Breast epithelium (tissue), 4 donors: ENCODE measurements around the gene ERVW-1. TPM values are rescaled to one million over a fixed set of nuclear protein-coding genes. Genes with fewer than 3 reads are reported as not detected.

Experiments used
- DNase-seq, 2 donors: peaks; one replicate each; pipeline ENCODE4 v3.0.0-alpha.2; 2019; ENCODE audit warnings: low spot score in 2 of 2
- H3K27ac ChIP-seq, 2 donors: fragments of 200-600 bp; sonication (generic) in 1 of 2; one replicate each; pipeline ENCODE4 v1.5.1; 2016 to 2019; ENCODE audit warnings: mild to moderate bottlenecking in 1 of 2
- H3K27me3 ChIP-seq, 2 donors: fragments of 200-600 bp; sonication (generic) in 1 of 2; one replicate each; pipeline versions ENCODE4 v1.5.1 to v1.6.0; 2017 to 2019; ENCODE audit warnings: control low read depth in 1 of 2, mild to moderate bottlenecking in 1 of 2
- H3K36me3 ChIP-seq: fragments of 200-600 bp; one replicate; pipeline ENCODE4 v1.5.1; 2019
- H3K4me1 ChIP-seq, 2 donors: fragments of 200-600 bp; sonication (generic); one replicate each; pipeline ENCODE4 v1.5.1; 2016 to 2019; ENCODE audit warnings: control low read depth in 1 of 2
- H3K4me3 ChIP-seq, 3 donors: fragments of 200-600 bp; sonication (generic); 1 replicate in 2 of 3; 2 replicates in 1 of 3; pipeline ENCODE4 v1.5.1; 2016 to 2019; ENCODE audit warnings: mild to moderate bottlenecking in 3 of 3, moderate library complexity in 2 of 3
- H3K9me3 ChIP-seq, 2 donors: fragments of 200-600 bp; sonication (generic) in 1 of 2; one replicate each; pipeline ENCODE4 v1.5.1; 2016 to 2019; ENCODE audit warnings: control low read depth in 1 of 2
- POLR2A ChIP-seq: fragments of 450-650 bp; IDR thresholded peaks from one replicate; pipeline ENCODE4 v1.6.1; 2016; ENCODE audit warnings: antibody characterized with exemption, mild to moderate bottlenecking, moderate library complexity
- POLR2AphosphoS5 ChIP-seq, 3 donors: sonication (generic); formaldehyde crosslinking; IDR thresholded peaks; one replicate each; pipeline ENCODE4 v1.6.1; 2017; ENCODE audit warnings: antibody characterized with exemption in 3 of 3
- intact Hi-C: fragments of 100-400 bp; cut with DNase I; formaldehyde crosslinking; loops from one replicate; pipeline ENCODE4 v1.15.1; 2023; ENCODE audit warnings: low total_unique reads
- total RNA-seq, 3 donors: library from RNA; depleted of rRNA; stranded (reverse); fragments of >200 nt; gene quantifications; one replicate each; pipeline ENCODE4 v1.1.0, GENCODE V29; 2016
- TF ChIP-seq, protein P1 (sequence below), 3 donors: fragments of 450-650 bp; IDR thresholded peaks; one replicate each; pipeline ENCODE4 v1.5.1; 2016 to 2017; ENCODE audit warnings: antibody characterized with exemption in 3 of 3, mild to moderate bottlenecking in 3 of 3, moderate library complexity in 3 of 3

ERVW-1 gene
- total RNA-seq, 3 donors from 2014 or later = not detected

DNA sequence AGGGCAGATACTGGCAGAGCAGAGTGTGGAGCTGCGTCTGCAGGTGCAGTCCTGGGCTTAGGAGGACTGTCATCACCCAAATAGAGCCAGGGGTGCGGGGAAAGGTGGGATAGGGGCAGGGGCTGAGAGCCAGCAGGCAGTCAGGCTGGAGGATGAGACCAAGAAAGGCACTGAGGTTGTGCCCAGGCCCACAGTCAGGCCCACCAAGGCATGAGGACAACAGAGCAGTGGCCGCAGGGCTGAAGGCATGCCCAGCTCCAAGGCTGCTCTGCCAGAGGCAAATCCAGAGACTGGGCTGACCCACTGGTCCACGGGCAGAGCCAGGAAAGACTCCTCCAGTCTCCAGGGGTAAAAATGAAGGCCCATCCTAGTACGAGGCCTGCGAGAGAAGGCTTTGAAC is 54.8 kb downstream of the ERVW-1 start:
- intact Hi-C loops = no loop called here
- no peak for DNase-seq
- Histone ChIP-seq H3K27ac (no peak overlapping the region), H3K4me1 (no peaks in the 10 kb centered on the region), H3K36me3 (no peaks in the 10 kb centered on the region), H3K4me3 (no peak overlapping the region), H3K9me3 (no peaks in the 10 kb centered on the region), H3K27me3 (peaks cover 0 to 4% of the 10 kb centered on the region in 2 donors)
- TF ChIP-seq, protein P1, sequence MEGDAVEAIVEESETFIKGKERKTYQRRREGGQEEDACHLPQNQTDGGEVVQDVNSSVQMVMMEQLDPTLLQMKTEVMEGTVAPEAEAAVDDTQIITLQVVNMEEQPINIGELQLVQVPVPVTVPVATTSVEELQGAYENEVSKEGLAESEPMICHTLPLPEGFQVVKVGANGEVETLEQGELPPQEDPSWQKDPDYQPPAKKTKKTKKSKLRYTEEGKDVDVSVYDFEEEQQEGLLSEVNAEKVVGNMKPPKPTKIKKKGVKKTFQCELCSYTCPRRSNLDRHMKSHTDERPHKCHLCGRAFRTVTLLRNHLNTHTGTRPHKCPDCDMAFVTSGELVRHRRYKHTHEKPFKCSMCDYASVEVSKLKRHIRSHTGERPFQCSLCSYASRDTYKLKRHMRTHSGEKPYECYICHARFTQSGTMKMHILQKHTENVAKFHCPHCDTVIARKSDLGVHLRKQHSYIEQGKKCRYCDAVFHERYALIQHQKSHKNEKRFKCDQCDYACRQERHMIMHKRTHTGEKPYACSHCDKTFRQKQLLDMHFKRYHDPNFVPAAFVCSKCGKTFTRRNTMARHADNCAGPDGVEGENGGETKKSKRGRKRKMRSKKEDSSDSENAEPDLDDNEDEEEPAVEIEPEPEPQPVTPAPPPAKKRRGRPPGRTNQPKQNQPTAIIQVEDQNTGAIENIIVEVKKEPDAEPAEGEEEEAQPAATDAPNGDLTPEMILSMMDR (IDR thresholded peaks at IDR 0.05) = no peak
- TF ChIP-seq POLR2AphosphoS5 (IDR thresholded peaks at IDR 0.05) (no peak), POLR2A (no peak)

DNA sequence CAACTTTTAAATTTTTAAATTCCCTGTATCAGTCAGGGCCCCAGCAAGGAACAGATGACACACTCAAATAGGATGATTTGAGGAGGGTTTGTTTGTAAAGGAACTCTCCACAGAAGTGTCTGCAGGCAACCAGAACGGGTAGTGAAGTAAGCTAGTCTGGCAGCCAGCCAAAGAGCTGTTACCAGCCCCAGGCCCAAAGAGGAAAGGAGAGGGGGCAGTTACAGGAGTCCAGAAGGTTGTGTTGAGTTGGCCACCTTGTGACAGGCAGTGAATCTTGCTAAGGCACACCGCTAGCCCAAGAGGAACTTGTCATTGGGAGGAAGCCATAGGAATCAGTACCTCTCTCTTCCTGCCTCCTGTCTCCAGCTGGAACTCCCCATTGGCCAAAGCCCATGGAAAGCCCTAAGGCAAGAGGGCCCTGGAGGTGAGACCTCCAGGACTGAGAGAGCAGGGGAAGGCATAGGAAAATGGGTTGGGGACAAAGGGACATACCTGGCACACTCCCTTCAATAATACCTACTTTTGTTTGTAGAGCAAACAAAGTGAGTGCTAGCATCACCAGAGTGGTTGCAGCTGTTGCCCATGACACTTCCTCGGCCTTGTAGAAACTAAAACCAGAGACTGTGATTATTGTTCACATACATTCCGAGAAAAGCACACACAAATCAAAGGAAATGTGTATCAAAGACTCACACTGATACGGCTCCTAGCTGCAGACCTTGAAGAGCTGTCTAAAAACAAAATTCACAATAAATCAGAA is 55.9 kb downstream of the ERVW-1 start:
- Histone ChIP-seq H3K36me3 (no peaks in the 10 kb centered on the region), H3K27me3 (peaks cover 0 to 4% of the 10 kb centered on the region in 2 donors), H3K27ac (no peak overlapping the region), H3K4me3 (no peak overlapping the region), H3K9me3 (no peaks in the 10 kb centered on the region), H3K4me1 (no peaks in the 10 kb centered on the region)
- TF ChIP-seq, protein P1 (IDR thresholded peaks at IDR 0.05) = no peak
- TF ChIP-seq POLR2A (no peak), POLR2AphosphoS5 (IDR thresholded peaks at IDR 0.05) (no peak)
- no peak for DNase-seq
- intact Hi-C loops = no loop called here

Other genes with a start within 250 kb of the ERVW-1 start
- gene KRIT1, start 232.0 kb downstream of the ERVW-1 start, total RNA-seq = 10 to 100 TPM; 64.6 to 95.7 (median 74.6) TPM
- gene ANKIB1, start 232.0 kb downstream of the ERVW-1 start, total RNA-seq = 10 to 100 TPM; 51.8 to 61.3 (median 54.2) TPM
- 10 to 100 TPM; 42.6 to 74.9 (median 51.5) TPM for gene GATAD1, start 30.5 kb downstream of the ERVW-1 start, total RNA-seq
- 10 to 100 TPM; 20.2 to 52.8 (median 34.4) TPM for gene PEX1, start 50.6 kb upstream of the ERVW-1 start, total RNA-seq
- gene RBM48, start 50.8 kb upstream of the ERVW-1 start, total RNA-seq = 10 to 100 TPM; 10.8 to 18.7 (median 12.0) TPM
- 10 to 100 TPM; 25.0 to 38.2 (median 30.5) TPM for gene FAM133B, start 112.4 kb upstream of the ERVW-1 start, total RNA-seq